Mucosa of descending colon (tissue), 3 donors: ENCODE results near the gene OPCML. TPM values are rescaled to one million over a fixed set of nuclear protein-coding genes. Genes with fewer than 3 reads are reported as not detected.

Experiments used
- ATAC-seq: fragments of 200-7000 bp; cut with Tn5 transposase; one replicate; pipeline ENCODE4 v1.9.1; 2020; ENCODE audit warnings: mild to moderate bottlenecking, moderate library complexity
- DNase-seq, 3 donors: peaks; one replicate each; pipeline ENCODE4 v3.0.0-alpha.2; 2020
- H3K36me3 ChIP-seq: fragments of 200-600 bp; one replicate; pipeline ENCODE4 v1.8.0; 2021; ENCODE audit warnings: low read depth, mild to moderate bottlenecking
- H3K4me1 ChIP-seq: fragments of 200-600 bp; one replicate; pipeline ENCODE4 v1.8.0; 2021; ENCODE audit warnings: low read depth, mild to moderate bottlenecking
- H3K4me3 ChIP-seq: fragments of 200-600 bp; one replicate; pipeline ENCODE4 v1.8.0; 2021; ENCODE audit warnings: mild to moderate bottlenecking
- H3K9me3 ChIP-seq: fragments of 200-600 bp; one replicate; pipeline ENCODE4 v1.8.0; 2021; ENCODE audit warnings: mild to moderate bottlenecking
- intact Hi-C, 2 donors: fragments of 100-400 bp; cut with DNase I in 1 of 2; cut with micrococcal nuclease in 1 of 2; formaldehyde crosslinking; loops; one replicate each; pipeline versions ENCODE4 v1.11.0 to v1.11.1; 2022; cut with DNase I, micrococcal nuclease
- total RNA-seq, 3 donors: library from RNA; stranded (reverse); fragmentation: NEBNext Ultra II Directional in 2 of 3; extraction: Animal tissue kit (Norgen Biotek cat#: 25700) in 2 of 3; gene quantifications; one replicate each; pipeline versions ENCODE4 v1.2.1 to v1.2.4, GENCODE V29; 2021 to 2023
- TF ChIP-seq, protein P1 (sequence below): fragments of 200-600 bp; IDR thresholded peaks from one replicate; pipeline ENCODE4 v1.8.0; 2022; ENCODE audit warnings: antibody characterized with exemption, mild to moderate bottlenecking
- donor health status: DM: no; HTN: no; CAD: no; lungs with moderate emphysema.
- donor health status: DM: no; HTN: no; CAD: no.
- donor health status: DM: no; HTN: yes; CAD: no.

Gene OPCML
- total RNA-seq, 3 donors from 2014 or later, result 0.10 to 0.47 TPM; not detected in 1

DNA sequence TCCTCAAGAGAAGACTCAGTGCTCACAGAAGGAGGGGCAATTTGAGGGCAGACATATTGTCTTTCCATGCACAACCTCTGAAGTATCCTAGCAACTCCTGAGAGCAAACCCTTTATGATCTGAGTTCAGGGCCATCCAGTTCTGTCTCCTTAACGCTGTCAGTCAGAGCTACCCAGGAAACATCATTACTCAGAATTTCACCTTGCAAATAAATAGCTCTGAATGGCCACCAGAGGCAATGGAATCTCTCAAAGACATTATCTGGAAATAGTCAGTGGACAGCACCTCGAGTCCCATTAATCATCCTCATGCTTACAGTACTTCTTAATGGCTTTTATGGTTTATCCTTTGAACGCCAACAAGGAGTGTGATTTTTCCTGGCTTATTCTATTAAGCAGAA is 656.1 kb downstream of the OPCML start:
- H3K4me3 ChIP-seq, result no peak overlapping the region
- peaks cover 15% of the 10 kb centered on the region for H3K9me3 ChIP-seq
- no peaks in the 10 kb centered on the region for H3K36me3 ChIP-seq
- intact Hi-C loops, result no loop called here
- TF ChIP-seq, protein P1, sequence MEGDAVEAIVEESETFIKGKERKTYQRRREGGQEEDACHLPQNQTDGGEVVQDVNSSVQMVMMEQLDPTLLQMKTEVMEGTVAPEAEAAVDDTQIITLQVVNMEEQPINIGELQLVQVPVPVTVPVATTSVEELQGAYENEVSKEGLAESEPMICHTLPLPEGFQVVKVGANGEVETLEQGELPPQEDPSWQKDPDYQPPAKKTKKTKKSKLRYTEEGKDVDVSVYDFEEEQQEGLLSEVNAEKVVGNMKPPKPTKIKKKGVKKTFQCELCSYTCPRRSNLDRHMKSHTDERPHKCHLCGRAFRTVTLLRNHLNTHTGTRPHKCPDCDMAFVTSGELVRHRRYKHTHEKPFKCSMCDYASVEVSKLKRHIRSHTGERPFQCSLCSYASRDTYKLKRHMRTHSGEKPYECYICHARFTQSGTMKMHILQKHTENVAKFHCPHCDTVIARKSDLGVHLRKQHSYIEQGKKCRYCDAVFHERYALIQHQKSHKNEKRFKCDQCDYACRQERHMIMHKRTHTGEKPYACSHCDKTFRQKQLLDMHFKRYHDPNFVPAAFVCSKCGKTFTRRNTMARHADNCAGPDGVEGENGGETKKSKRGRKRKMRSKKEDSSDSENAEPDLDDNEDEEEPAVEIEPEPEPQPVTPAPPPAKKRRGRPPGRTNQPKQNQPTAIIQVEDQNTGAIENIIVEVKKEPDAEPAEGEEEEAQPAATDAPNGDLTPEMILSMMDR, result no peak
- ATAC-seq (no peak), DNase-seq (no peak)
- no peaks in the 10 kb centered on the region for H3K4me1 ChIP-seq

DNA sequence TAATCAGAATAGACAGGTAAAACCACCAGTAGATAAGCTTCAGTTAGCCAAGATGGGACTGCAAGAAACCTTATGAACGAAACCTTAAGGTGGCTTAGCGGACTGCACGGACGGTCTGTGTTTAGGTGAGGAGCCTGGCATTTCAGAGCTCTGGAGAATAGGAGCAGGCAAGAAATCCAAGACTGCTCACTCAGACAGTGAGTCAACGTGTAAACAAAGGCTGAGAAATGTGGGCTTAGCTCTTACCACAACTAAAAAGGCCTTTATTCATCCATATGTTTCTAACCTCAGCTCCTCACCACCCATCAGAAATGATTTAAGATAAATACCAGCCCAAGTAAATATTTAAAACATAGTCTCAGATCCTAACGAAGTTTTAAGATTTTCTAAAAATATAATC is 657.7 kb downstream of the OPCML start:
- H3K9me3 ChIP-seq, result peaks cover 15% of the 10 kb centered on the region
- TF ChIP-seq, protein P1, result no peak
- H3K4me1 ChIP-seq, result no peaks in the 10 kb centered on the region
- no peaks in the 10 kb centered on the region for H3K36me3 ChIP-seq
- ATAC-seq, result no peak
- H3K4me3 ChIP-seq, result no peak overlapping the region
- intact Hi-C loops, result no loop called here
- DNase-seq, result no peak

DNA sequence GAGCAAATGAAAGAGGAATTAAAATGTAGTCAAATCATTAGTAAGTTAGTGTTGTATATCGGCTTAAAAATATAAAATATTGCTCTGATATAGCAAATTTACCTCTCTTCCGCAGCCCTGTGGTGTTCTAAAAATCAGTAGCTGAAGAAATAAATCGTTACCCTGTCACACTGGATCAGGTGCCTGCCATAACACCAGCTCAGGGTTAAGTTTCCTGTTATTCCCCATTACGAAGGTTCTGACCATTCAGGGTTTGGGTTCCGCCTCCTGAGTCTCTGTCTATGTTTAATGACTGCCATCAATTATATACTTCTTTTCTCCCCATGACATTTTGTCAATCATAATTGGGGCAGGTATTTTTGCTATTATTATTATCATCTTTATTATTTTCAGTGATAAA is 658.5 kb downstream of the OPCML start:
- DNase-seq (no peak), ATAC-seq (no peak)
- Histone ChIP-seq H3K4me3 (no peak overlapping the region), H3K36me3 (no peaks in the 10 kb centered on the region), H3K4me1 (no peaks in the 10 kb centered on the region), H3K9me3 (peaks cover 20% of the 10 kb centered on the region)
- intact Hi-C loops, result no loop called here
- TF ChIP-seq, protein P1, result no peak

DNA sequence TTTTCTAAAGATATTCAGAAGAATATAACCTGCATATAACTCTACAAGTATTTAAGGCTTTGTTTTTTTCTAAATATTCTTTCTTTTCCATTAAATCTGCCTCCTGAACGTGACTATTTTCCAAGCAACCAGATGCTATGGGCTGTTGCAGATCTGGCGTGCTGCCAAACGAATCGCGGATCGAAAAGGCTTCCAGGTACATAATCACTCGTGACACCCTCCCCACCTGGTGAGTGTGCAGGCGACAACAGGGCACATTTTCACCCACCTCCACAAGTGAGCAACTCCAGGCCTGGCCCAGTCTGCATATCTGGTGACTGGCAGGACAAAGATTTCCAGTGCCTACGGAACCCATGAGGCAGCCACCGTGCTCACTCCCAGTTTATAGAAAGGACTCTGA is 660.1 kb downstream of the OPCML start:
- H3K9me3 ChIP-seq, result peaks cover 17% of the 10 kb centered on the region
- H3K36me3 ChIP-seq, result no peaks in the 10 kb centered on the region
- TF ChIP-seq, protein P1, result no peak
- ATAC-seq (no peak), DNase-seq (no peak)
- H3K4me1 ChIP-seq, result no peaks in the 10 kb centered on the region
- no peak overlapping the region for H3K4me3 ChIP-seq
- intact Hi-C loops, result no loop called here

DNA sequence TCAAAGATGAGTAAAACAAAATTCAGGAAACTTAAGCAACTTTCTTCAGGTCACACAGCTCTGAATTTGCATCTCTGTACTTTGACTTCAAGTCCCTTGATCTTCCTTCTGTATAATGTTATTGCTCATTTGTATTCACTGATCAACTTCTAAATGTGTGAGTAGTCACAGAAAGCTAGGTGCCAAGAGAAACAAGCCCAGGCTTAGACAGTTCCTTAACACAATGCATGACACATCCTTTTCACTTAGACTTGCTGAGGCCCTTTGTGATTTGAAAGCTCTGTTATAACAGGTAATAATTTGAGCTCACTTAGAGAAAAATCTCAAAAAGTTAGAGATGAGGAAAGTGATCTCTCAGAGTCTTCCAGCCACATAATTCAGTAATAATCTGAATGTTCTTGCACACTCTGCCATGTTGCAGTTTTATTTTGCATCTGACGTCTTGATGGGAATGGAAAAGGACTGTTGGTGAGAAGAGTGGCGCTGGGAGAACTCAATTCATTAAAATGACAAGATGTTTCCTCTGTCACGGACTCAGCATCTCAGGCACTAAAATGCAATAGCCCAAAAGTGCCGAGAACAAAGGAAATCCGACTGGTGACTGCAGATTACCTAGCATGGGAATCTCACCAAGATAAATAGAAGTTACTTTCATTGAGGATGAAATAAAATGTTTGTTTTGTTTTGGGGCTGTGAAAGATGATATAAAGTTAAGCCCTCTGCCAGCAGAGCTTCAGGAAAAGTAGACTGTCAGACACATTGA is 665.3 kb downstream of the OPCML start:
- no peak for ATAC-seq
- peaks cover 13% of the 10 kb centered on the region for H3K9me3 ChIP-seq
- no peak for DNase-seq
- no peak overlapping the region for H3K4me3 ChIP-seq
- H3K36me3 ChIP-seq, result no peaks in the 10 kb centered on the region
- TF ChIP-seq, protein P1, result no peak
- intact Hi-C loops, result no loop called here
- no peaks in the 10 kb centered on the region for H3K4me1 ChIP-seq

DNA sequence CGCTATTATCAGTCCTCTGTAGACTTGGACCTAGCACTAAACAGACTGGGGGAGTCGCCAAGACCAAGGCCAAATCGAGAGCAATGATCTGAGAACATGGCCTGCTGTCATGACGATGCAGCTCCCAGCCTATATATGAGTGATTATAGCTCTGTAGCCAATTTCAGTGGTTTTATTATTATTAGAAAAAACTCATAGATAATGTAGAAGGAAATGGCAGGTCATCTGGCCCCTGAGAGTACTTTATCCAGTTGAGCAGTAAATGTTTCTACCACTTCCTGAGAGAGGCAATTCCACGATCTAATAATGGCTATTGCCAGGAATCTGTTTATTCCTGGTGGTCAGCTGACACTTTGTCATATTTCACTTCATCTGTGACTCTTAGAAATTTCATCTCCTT is 666.7 kb downstream of the OPCML start:
- ATAC-seq (no peak), DNase-seq (no peak)
- TF ChIP-seq, protein P1, result no peak
- Histone ChIP-seq H3K36me3 (no peaks in the 10 kb centered on the region), H3K4me3 (no peak overlapping the region), H3K9me3 (peaks cover 19% of the 10 kb centered on the region), H3K4me1 (no peaks in the 10 kb centered on the region)
- intact Hi-C loops, result no loop called here
